Colonic mucosa (tissue), 4 donors: ENCODE data around the gene RAB11FIP4. TPM values are rescaled to one million over a fixed set of nuclear protein-coding genes. Genes with fewer than 3 reads are reported as not detected.

Experiments
- DNase-seq: peaks from one replicate; pipeline ENCODE4 v3.0.0-alpha.2; 2020
- H3K27ac ChIP-seq: fragments of 200-600 bp; one replicate; pipeline ENCODE4 v1.8.0; 2021
- H3K27me3 ChIP-seq: fragments of 200-600 bp; one replicate; pipeline ENCODE4 v1.8.0; 2021
- H3K36me3 ChIP-seq: fragments of 200-600 bp; one replicate; pipeline ENCODE4 v1.8.0; 2021
- H3K4me1 ChIP-seq: fragments of 200-600 bp; one replicate; pipeline ENCODE4 v1.8.0; 2021; ENCODE audit warnings: mild to moderate bottlenecking
- H3K4me3 ChIP-seq: fragments of 200-600 bp; one replicate; pipeline ENCODE4 v1.8.0; 2021
- H3K9ac ChIP-seq, 2 donors: one replicate each; pipeline ENCODE4 v1.7.0; 2013; ENCODE audit warnings: control low read depth in 2 of 2, low read depth in 2 of 2, low read length in 2 of 2
- H3K9me3 ChIP-seq: fragments of 200-600 bp; one replicate; pipeline ENCODE4 v1.8.0; 2021
- intact Hi-C: fragments of 100-400 bp; cut with DNase I; formaldehyde crosslinking; loops from one replicate; pipeline ENCODE4 v1.14.1; 2022
- total RNA-seq, 2 donors: library from RNA; stranded (reverse); fragmentation: NEBNext Ultra II Directional in 1 of 2; extraction: Animal tissue kit (Norgen Biotek cat#: 25700) in 1 of 2; gene quantifications; one replicate each; pipeline ENCODE4 v1.2.1, GENCODE V29; 2021
- TF ChIP-seq, protein P1 (sequence below): fragments of 200-600 bp; IDR thresholded peaks from one replicate; pipeline ENCODE4 v1.8.0; 2022; ENCODE audit warnings: antibody characterized with exemption, mild to moderate bottlenecking
- donor health status: healthy.
- donor health status: DM: no; HTN: no; CAD: no.
- donor health status: DM: no; HTN: no; CAD: no.

The RAB11FIP4 gene
- total RNA-seq, 2 donors from 2014 or later: 41.5 to 46.0 TPM

- TF ChIP-seq, protein P1, sequence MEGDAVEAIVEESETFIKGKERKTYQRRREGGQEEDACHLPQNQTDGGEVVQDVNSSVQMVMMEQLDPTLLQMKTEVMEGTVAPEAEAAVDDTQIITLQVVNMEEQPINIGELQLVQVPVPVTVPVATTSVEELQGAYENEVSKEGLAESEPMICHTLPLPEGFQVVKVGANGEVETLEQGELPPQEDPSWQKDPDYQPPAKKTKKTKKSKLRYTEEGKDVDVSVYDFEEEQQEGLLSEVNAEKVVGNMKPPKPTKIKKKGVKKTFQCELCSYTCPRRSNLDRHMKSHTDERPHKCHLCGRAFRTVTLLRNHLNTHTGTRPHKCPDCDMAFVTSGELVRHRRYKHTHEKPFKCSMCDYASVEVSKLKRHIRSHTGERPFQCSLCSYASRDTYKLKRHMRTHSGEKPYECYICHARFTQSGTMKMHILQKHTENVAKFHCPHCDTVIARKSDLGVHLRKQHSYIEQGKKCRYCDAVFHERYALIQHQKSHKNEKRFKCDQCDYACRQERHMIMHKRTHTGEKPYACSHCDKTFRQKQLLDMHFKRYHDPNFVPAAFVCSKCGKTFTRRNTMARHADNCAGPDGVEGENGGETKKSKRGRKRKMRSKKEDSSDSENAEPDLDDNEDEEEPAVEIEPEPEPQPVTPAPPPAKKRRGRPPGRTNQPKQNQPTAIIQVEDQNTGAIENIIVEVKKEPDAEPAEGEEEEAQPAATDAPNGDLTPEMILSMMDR: no peak
- Histone ChIP-seq H3K36me3 (no peaks in the 10 kb centered on the region), H3K9me3 (no peaks in the 10 kb centered on the region), H3K27ac (no peak overlapping the region), H3K4me3 (no peak overlapping the region), H3K9ac (no peak overlapping the region), H3K4me1 (no peaks in the 10 kb centered on the region), H3K27me3 (no peaks in the 10 kb centered on the region)
- DNase-seq: no peak
- intact Hi-C loops: no loop called here
Observed at GRCh38 chr17:31510308-31511194, 119.1 kb downstream of the RAB11FIP4 start.

- no peaks in the 10 kb centered on the region for H3K36me3 ChIP-seq
- no peak overlapping the region for H3K4me3 ChIP-seq
- no peaks in the 10 kb centered on the region for H3K4me1 ChIP-seq
- DNase-seq: peak; percentile 77
- no peaks in the 10 kb centered on the region for H3K9me3 ChIP-seq
- intact Hi-C loops: no loop called here
- no peak overlapping the region for H3K9ac ChIP-seq
- TF ChIP-seq, protein P1: no peak
- H3K27me3 ChIP-seq: no peaks in the 10 kb centered on the region
- no peak overlapping the region for H3K27ac ChIP-seq
Observed at GRCh38 chr17:31511195-31511578, 119.7 kb downstream of the RAB11FIP4 start.

GRCh38 chr17:31511580-31511979 is 120.1 kb downstream of the RAB11FIP4 start:
- Histone ChIP-seq H3K4me3 (no peak overlapping the region), H3K27me3 (no peaks in the 10 kb centered on the region), H3K36me3 (no peaks in the 10 kb centered on the region), H3K9ac (no peak overlapping the region), H3K9me3 (no peaks in the 10 kb centered on the region), H3K4me1 (no peaks in the 10 kb centered on the region), H3K27ac (no peak overlapping the region)
- TF ChIP-seq, protein P1: no peak
- intact Hi-C loops: no loop called here
- no peak for DNase-seq

DNA sequence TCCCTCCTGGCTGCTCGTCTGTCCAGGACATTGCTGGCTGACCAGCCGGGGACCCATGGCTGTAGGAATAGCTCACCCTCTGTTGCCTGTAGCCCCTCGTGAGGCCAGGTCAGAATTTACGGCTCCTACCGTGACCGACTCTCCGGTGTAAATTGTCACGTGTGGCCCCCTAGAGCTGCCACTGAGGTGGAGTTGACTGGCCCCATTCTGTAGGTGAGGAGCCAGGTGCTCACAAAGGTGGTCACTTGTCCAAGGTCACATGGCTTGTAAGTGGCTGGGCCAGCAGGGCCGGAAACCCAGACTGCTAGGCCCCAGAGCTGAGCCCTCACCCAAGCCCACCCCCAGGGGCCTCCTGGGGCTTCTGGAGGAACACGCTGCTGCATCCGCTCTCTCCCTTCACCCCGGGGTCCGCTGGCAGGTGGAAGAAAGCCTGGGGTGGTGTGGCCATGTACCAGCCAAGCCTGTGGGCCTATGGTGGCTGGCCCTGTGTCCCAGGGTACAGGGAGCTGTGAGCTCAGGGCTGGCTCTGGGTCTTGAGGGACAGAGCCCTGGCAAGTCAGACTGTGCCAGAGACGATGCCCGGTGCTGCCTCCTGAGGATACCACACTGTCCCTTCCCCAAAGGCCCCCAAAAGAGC is 120.7 kb downstream of the RAB11FIP4 start:
- Histone ChIP-seq H3K36me3 (no peaks in the 10 kb centered on the region), H3K4me1 (no peaks in the 10 kb centered on the region), H3K4me3 (no peak overlapping the region), H3K9me3 (no peaks in the 10 kb centered on the region), H3K9ac (no peak overlapping the region), H3K27me3 (no peaks in the 10 kb centered on the region), H3K27ac (no peak overlapping the region)
- no peak for DNase-seq
- intact Hi-C loops: no loop called here
- TF ChIP-seq, protein P1: no peak

GRCh38 chr17:31512796-31513195 is 121.3 kb downstream of the RAB11FIP4 start:
- intact Hi-C loops: no loop called here
- Histone ChIP-seq H3K4me3 (no peak overlapping the region), H3K27me3 (no peaks in the 10 kb centered on the region), H3K27ac (no peak overlapping the region), H3K36me3 (no peaks in the 10 kb centered on the region), H3K4me1 (no peaks in the 10 kb centered on the region), H3K9me3 (no peaks in the 10 kb centered on the region), H3K9ac (no peak overlapping the region)
- DNase-seq: no peak
- TF ChIP-seq, protein P1: no peak
